Hepatocyte (in vitro differentiated cells): Measurements from ENCODE around the gene ADGRD2. TPM values are rescaled to one million over a fixed set of nuclear protein-coding genes. Genes with fewer than 3 reads are reported as not detected.

Experiments used
- DNase-seq: peaks from one replicate; pipeline ENCODE4 v3.0.0-alpha.2; 2016; ENCODE audit warnings: low spot score
- H2AFZ ChIP-seq: fragments of 200-600 bp; sonication (generic); 2 replicates; pipeline ENCODE4 v1.6.0; 2016; ENCODE audit warnings: antibody characterized with exemption, mild to moderate bottlenecking
- H3K27ac ChIP-seq: fragments of 200-600 bp; sonication (generic); 2 replicates; pipeline ENCODE4 v1.5.1; 2016; ENCODE audit warnings: mild to moderate bottlenecking
- H3K27me3 ChIP-seq: fragments of 200-600 bp; sonication (generic); 2 replicates; pipeline ENCODE4 v1.6.1; 2016
- H3K36me3 ChIP-seq: fragments of 200-600 bp; sonication (generic); replicated peaks from 2 replicates; pipeline ENCODE4 v1.5.1; 2016; ENCODE audit warnings: low read depth; ENCODE audit not compliant: insufficient read depth
- H3K4me1 ChIP-seq: fragments of 200-600 bp; sonication (generic); 2 replicates; pipeline ENCODE4 v1.5.1; 2016; ENCODE audit warnings: mild to moderate bottlenecking, moderate library complexity; ENCODE audit not compliant: insufficient read depth
- H3K4me2 ChIP-seq: fragments of 200-600 bp; sonication (generic); 2 replicates; pipeline ENCODE4 v1.6.0; 2016
- H3K4me3 ChIP-seq: fragments of 200-600 bp; sonication (generic); 2 replicates; pipeline ENCODE4 v1.5.1; 2016; ENCODE audit warnings: mild to moderate bottlenecking
- H3K79me2 ChIP-seq: fragments of 200-600 bp; sonication (generic); 2 replicates; pipeline ENCODE4 v1.6.0; 2017; ENCODE audit warnings: mild to moderate bottlenecking
- H3K9me2 ChIP-seq: fragments of 200-600 bp; sonication (generic); replicated peaks from 2 replicates; pipeline ENCODE4 v1.6.0; 2017; ENCODE audit warnings: mild to moderate bottlenecking; ENCODE audit not compliant: insufficient read depth
- H3K9me3 ChIP-seq: fragments of 200-600 bp; sonication (generic); 2 replicates; pipeline ENCODE4 v1.5.1; 2016; ENCODE audit warnings: low read depth, mild to moderate bottlenecking
- H4K20me1 ChIP-seq: fragments of 200-600 bp; sonication (generic); 2 replicates; pipeline ENCODE4 v1.6.0; 2016; ENCODE audit warnings: mild to moderate bottlenecking; ENCODE audit not compliant: insufficient read depth, poor library complexity, severe bottlenecking
- EZH2 ChIP-seq: fragments of 200-600 bp; sonication (generic); IDR thresholded peaks from 2 replicates; pipeline ENCODE4 v1.6.1; 2016; ENCODE audit warnings: antibody characterized with exemption, mild to moderate bottlenecking, borderline replicate concordance
- EZH2phosphoT487 ChIP-seq: fragments of 200-600 bp; sonication (generic); IDR thresholded peaks from one replicate; pipeline ENCODE4 v1.6.1; 2018; ENCODE audit warnings: antibody characterized with exemption, mild to moderate bottlenecking, low read depth, moderate library complexity; ENCODE audit not compliant: unreplicated experiment, severe bottlenecking
- WGBS: methylation state at CpG from one replicate; pipeline ENCODE4 v1.1.6; 2016; ENCODE audit warnings: low lambda C conversion rate; ENCODE audit errors: missing lambda C conversion rate; 5-methylcytosine and 5-hydroxymethylcytosine counted together
- polyA plus RNA-seq: library from polyadenylated mRNA; unstranded; fragments of >200 nt; fragmentation: Nextera tagmentation; extraction: Ambion mirVana; gene quantifications from 2 replicates; pipeline ENCODE4 v1.2.1, GENCODE V29; 2016
- total RNA-seq: library from RNA; depleted of rRNA; stranded (reverse); fragments of >200 nt; gene quantifications from 2 replicates; pipeline ENCODE4 v1.2.3, GENCODE V29; 2014
- TF ChIP-seq, protein P1 (sequence below): fragments of 200-600 bp; sonication (generic); IDR thresholded peaks from 2 replicates; pipeline ENCODE4 v1.5.1; 2016; ENCODE audit warnings: antibody characterized with exemption, mild to moderate bottlenecking; ENCODE audit not compliant: poor library complexity

Gene ADGRD2
- total and polyA plus RNA-seq, 2 experiments from 2014 or later = not detected

DNA sequence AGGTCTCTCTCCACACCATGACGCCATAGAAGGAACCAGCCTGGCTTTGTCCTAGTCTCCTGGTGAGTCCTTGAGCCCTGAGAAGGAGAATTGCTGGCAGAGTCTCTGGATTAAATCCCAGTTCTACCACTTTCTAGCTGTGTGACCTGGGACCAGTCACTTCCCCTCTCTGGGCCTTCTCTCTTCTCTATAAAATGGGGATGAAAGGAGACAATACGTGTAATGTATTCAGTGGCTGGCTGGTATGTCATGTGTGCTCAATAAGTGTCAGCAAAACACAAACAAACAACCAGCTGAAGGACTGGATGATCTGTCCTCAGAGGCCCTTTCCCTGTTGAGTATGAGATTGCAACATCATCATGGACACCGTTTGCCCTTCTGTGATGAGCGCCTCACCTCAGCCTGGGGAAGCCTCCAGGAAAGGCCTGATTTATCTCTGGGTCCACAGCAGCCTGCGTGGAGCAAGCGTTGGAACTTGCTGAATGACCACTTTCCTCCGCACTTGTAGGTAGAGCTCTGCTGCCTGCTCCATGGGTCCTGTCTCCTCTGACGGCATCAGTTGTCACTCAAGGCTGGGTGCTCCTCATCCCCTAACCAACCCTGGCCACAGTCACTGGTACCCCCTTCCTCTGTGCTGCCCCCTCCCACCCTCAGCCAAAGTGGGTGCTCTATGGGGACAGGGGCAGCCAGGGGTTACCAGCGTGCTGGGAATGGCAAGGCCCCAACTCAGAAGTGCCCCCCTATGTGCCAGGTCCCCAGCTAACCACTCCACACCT lies 60.6 kb downstream of the ADGRD2 start:
- Histone ChIP-seq H3K4me1 (peaks cover 8% of the 10 kb centered on the region), H3K9me3 (no peaks in the 10 kb centered on the region)
- peak; percentile 55 for DNase-seq

DNA sequence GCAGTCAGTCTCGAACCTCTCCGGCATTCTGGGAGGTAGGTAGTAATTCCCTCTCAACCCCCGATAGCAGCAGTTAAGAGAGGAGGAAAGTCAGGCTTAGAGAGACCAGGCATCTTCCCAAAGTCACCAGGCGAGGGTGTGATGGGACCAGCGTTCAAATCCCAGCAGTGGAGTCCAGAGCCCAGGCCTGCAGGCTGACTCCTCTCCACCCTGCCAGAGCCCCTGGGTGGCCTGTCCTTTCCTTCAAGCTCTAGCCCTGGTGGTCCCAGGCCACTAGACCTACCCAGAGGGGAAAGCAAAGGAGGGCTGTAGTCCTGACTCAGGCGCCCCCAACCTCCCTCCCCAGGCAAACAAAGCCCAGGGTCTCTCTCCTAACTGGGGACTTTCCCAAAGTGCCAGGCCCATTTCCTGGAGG lies 61.2 kb downstream of the ADGRD2 start:
- 85% methylated on average over 6 of the region's 6 CpGs for WGBS
- DNase-seq = no peak
- no peak overlapping the region for H3K4me3 ChIP-seq
- H3K9me2 ChIP-seq = no peaks in the 10 kb centered on the region
- no peak overlapping the region for H3K27ac ChIP-seq
- H3K9me3 ChIP-seq = no peaks in the 10 kb centered on the region
- H3K4me1 ChIP-seq = peaks cover 8% of the 10 kb centered on the region
- no peak overlapping the region for H3K4me2 ChIP-seq
- TF ChIP-seq EZH2 (no peak), EZH2phosphoT487 (no peak)
- TF ChIP-seq, protein P1, sequence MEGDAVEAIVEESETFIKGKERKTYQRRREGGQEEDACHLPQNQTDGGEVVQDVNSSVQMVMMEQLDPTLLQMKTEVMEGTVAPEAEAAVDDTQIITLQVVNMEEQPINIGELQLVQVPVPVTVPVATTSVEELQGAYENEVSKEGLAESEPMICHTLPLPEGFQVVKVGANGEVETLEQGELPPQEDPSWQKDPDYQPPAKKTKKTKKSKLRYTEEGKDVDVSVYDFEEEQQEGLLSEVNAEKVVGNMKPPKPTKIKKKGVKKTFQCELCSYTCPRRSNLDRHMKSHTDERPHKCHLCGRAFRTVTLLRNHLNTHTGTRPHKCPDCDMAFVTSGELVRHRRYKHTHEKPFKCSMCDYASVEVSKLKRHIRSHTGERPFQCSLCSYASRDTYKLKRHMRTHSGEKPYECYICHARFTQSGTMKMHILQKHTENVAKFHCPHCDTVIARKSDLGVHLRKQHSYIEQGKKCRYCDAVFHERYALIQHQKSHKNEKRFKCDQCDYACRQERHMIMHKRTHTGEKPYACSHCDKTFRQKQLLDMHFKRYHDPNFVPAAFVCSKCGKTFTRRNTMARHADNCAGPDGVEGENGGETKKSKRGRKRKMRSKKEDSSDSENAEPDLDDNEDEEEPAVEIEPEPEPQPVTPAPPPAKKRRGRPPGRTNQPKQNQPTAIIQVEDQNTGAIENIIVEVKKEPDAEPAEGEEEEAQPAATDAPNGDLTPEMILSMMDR = no peak
- no peaks in the 10 kb centered on the region for H3K27me3 ChIP-seq
- no peaks in the 10 kb centered on the region for H4K20me1 ChIP-seq
- no peak overlapping the region for H2AFZ ChIP-seq
- no peaks in the 10 kb centered on the region for H3K36me3 ChIP-seq
- no peaks in the 10 kb centered on the region for H3K79me2 ChIP-seq

More for the DNA sequence above, 60.6 kb downstream of the ADGRD2 start:
- H3K27me3 ChIP-seq = peaks cover 4% of the 10 kb centered on the region
- H3K9me2 ChIP-seq = no peaks in the 10 kb centered on the region
- H3K36me3 ChIP-seq = no peaks in the 10 kb centered on the region
- no peak for TF ChIP-seq EZH2
- TF ChIP-seq, protein P1 = no peak
- no peak for TF ChIP-seq EZH2phosphoT487
- no peak overlapping the region for H3K27ac ChIP-seq
- no peak overlapping the region for H3K4me2 ChIP-seq
- H4K20me1 ChIP-seq = no peaks in the 10 kb centered on the region
- H3K79me2 ChIP-seq = no peaks in the 10 kb centered on the region
- 78% methylated on average over 9 of the region's 9 CpGs for WGBS
- H3K4me3 ChIP-seq = no peak overlapping the region
- no peak overlapping the region for H2AFZ ChIP-seq

DNA sequence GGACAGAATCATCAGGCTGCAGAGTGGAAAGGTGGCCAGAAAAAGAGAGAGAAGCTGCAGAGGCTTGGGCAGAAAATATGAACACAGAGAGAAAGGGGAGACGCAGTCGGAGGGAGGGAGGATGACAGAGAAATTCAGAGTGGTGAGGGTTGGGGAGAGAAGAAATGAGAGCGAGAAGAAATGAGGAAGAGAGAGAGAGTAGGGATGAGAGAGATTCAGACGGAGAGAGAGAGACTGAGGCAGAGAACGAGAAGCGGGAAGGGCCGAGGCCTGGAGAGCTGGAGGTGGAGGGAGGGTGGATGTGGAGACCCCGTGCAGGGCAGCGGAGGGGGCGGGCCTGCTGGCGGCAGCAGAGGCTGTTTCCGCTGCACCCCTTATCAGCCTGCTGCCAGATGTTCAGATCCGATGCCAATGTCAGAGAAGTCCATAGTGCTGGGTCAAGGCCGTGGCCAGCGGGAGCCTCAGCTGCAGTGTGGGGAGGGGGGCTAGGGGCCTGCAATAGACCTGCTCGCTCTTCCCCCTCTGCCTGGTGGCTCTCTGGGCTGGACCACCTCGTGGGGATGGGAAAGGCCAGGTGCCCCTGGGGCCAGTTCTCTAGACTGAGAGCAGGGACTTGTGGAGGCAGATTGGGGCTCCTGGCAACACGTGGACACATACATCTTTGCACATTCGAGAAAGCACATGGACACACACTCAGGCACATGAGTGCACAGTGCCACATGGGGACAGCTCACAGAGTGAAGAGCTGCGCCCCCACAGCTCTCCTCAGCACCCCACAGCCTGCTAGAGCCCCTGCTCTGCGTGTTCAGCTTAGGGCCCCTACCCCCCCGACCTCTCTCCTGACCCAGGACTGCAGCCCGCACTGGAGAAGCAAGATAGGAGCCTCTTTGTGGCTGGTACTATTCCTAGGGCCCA lies 61.9 kb downstream of the ADGRD2 start:
- H2AFZ ChIP-seq = no peak overlapping the region
- H3K27ac ChIP-seq = no peak overlapping the region
- H3K4me1 ChIP-seq = peaks cover 8% of the 10 kb centered on the region
- H3K36me3 ChIP-seq = no peaks in the 10 kb centered on the region
- H3K4me2 ChIP-seq = no peak overlapping the region
- H4K20me1 ChIP-seq = no peaks in the 10 kb centered on the region
- TF ChIP-seq, protein P1 = no peak
- DNase-seq = no peak
- WGBS = 68% methylated on average over 23 of the region's 23 CpGs
- H3K9me2 ChIP-seq = no peaks in the 10 kb centered on the region
- no peaks in the 10 kb centered on the region for H3K79me2 ChIP-seq
- H3K27me3 ChIP-seq = no peaks in the 10 kb centered on the region
- H3K9me3 ChIP-seq = no peaks in the 10 kb centered on the region
- no peak overlapping the region for H3K4me3 ChIP-seq
